Measurements from ENCODE around the gene SLC35E4. TPM values are rescaled to one million over a fixed set of nuclear protein-coding genes. Genes with fewer than 3 reads are reported as not detected.
A peak's percentile ranks its signal among the peaks of the same experiment; 100 is the strongest.

The SLC35E4 gene
- polyA plus RNA-seq, 1 of the 3 experiments (the other 2 are of a cell fraction), result 2.8 TPM

- no peak for TF ChIP-seq USF1 (IDR thresholded peaks at IDR 0.05; ENCODE audit: borderline replicate concordance, low read depth)
- TF ChIP-seq MXI1 (IDR thresholded peaks at IDR 0.05; ENCODE audit: low read depth, low read length), result 0 out of 2 replicates have a peak, but pooled peaks have one; percentile 6
- peaks cover 9% of the 10 kb centered on the region for H3F3A ChIP-seq (replicated peaks; ENCODE audit: insufficient read depth)
- no peaks in the 10 kb centered on the region for H3K27me3 ChIP-seq (ENCODE audit: insufficient read depth)
- ChIA-PET POLR2A (interaction anchor here (0.8 to 2.6 kb wide), 4 partner anchors 12 to 118 kb away, joined by 3 to 15 read pairs (median 4); partner anchors contain the start of gene OSBP2), CTCF (interaction anchor here (1.1 to 6.3 kb wide), 11 partner anchors 17 to 285 kb away, joined by 3 to 162 read pairs (median 15); partner anchors contain the start of genes OSBP2 and RNF215)
- peak; percentile 60 for DNase-seq
- H3K9ac ChIP-seq, result peak overlapping the region; percentile 86
- H3K9me2 ChIP-seq, result no peaks in the 10 kb centered on the region
- no peaks in the 10 kb centered on the region for H3K9me3 ChIP-seq
- peaks cover 0 to 3% of the 10 kb centered on the region in 2 experiments for H3K36me3 ChIP-seq (replicated peaks in 1 of 2; ENCODE audit: control insufficient read depth in 1 of 2, insufficient read depth in 2 of 2, low read length in 1 of 2)
- H3K4me3 ChIP-seq (ENCODE audit: low read depth in 2 of 2, low read length in 1 of 2), result peak overlapping the region; percentile 65 to 78
- H3K27ac ChIP-seq (ENCODE audit: low read depth in 2 of 2, low read length in 1 of 2), result peak overlapping the region; percentile 85 to 93
- peak overlapping the region; percentile 87 for H2AFZ ChIP-seq (ENCODE audit: low read depth)
- H3K4me1 ChIP-seq (ENCODE audit: control insufficient read depth in 1 of 2, insufficient read depth in 2 of 2, low read depth in 1 of 2, low read length in 1 of 2), result peaks cover 18 to 37% of the 10 kb centered on the region in 2 experiments; a peak in 3 of 4 replicates
- H3K4me2 ChIP-seq, result peak overlapping the region; percentile 96
- H3K79me2 ChIP-seq (ENCODE audit: insufficient read depth), result peaks cover 55% of the 10 kb centered on the region
- no peaks in the 10 kb centered on the region for H4K20me1 ChIP-seq (ENCODE audit: insufficient read depth)
- WGBS (ENCODE audit: low lambda C conversion rate), result 16% methylated on average over 11 of the region's 45 CpGs
These were observed 871 bp downstream of the SLC35E4 start for GRCh38 chr22:30636226-30637077.

GRCh38 chr22:30637701-30638114, 2.1 kb downstream of the SLC35E4 start:
- Histone ChIP-seq H2AFZ (ENCODE audit: low read depth) (no peak overlapping the region), H3K4me2 (peak overlapping the region; percentile 96), H3F3A (replicated peaks; ENCODE audit: insufficient read depth) (peaks cover 9% of the 10 kb centered on the region), H3K27me3 (ENCODE audit: insufficient read depth) (no peaks in the 10 kb centered on the region), H3K4me3 (ENCODE audit: low read depth in 2 of 2, low read length in 1 of 2) (peak overlapping the region in 1 of 2 experiments; percentile 78; a peak in 2 of 4 replicates), H3K9me3 (no peaks in the 10 kb centered on the region), H3K9ac (peak overlapping the region; percentile 86; the same call in 1 of the 2 replicates), H3K9me2 (no peaks in the 10 kb centered on the region), H3K4me1 (ENCODE audit: control insufficient read depth in 1 of 2, insufficient read depth in 2 of 2, low read depth in 1 of 2, low read length in 1 of 2) (peaks cover 18 to 37% of the 10 kb centered on the region in 2 experiments; a peak in 3 of 4 replicates), H4K20me1 (ENCODE audit: insufficient read depth) (no peaks in the 10 kb centered on the region), H3K27ac (ENCODE audit: low read depth in 2 of 2, low read length in 1 of 2) (no peak overlapping the region), H3K36me3 (replicated peaks in 1 of 2; ENCODE audit: control insufficient read depth in 1 of 2, insufficient read depth in 2 of 2, low read length in 1 of 2) (peaks cover 0 to 3% of the 10 kb centered on the region in 2 experiments), H3K79me2 (ENCODE audit: insufficient read depth) (peaks cover 63% of the 10 kb centered on the region)
- peak; percentile 51 for DNase-seq
- POLR2A ChIA-PET, result interaction anchor here (0.6 kb wide), 1 partner anchor 522 kb away, joined by 3 read pairs; the partner anchor contains the start of gene RNF185
- 63% methylated on average over 1 of the region's 1 CpG for whole genome bisulfite sequencing (ENCODE audit: low lambda C conversion rate)
- CTCF ChIA-PET, result interaction anchor here (0.9 to 6.3 kb wide), 3 partner anchors 25 to 254 kb away, joined by 3 to 162 read pairs (median 3); no protein-coding TSS in a partner anchor
- TF ChIP-seq CTCF (IDR thresholded peaks at IDR 0.05), result no peak
- peak; percentile 66 for TF ChIP-seq MXI1 (IDR thresholded peaks at IDR 0.05; ENCODE audit: low read depth, low read length)
- TF ChIP-seq TAF1 (IDR thresholded peaks at IDR 0.05; ENCODE audit: borderline replicate concordance, low read depth, low read length), result no peak
- TF ChIP-seq GATA2 (CRISPR knock-in tag; IDR thresholded peaks at IDR 0.05), result peak; percentile 77
- TF ChIP-seq NRF1 (IDR thresholded peaks at IDR 0.05; ENCODE audit: low read depth, low read length), result no peak
- TF ChIP-seq RCOR1 (IDR thresholded peaks at IDR 0.05; ENCODE audit: low read length), result 0 out of 2 replicates have a peak, but pooled peaks have one; percentile 23
- TF ChIP-seq RFX5 (IDR thresholded peaks at IDR 0.05; ENCODE audit: low read length), result no peak
- TF ChIP-seq PBX3 (IDR thresholded peaks at IDR 0.05), result no peak
- TF ChIP-seq POLR2AphosphoS5 (IDR thresholded peaks at IDR 0.05; ENCODE audit: low read depth, low read length), result no peak
- TF ChIP-seq IRF3 (IDR thresholded peaks at IDR 0.05; ENCODE audit: low read depth, low read length), result no peak
- TF ChIP-seq SIN3A (IDR thresholded peaks at IDR 0.05; ENCODE audit: borderline replicate concordance, low read depth, low read length), result no peak
- no peak for TF ChIP-seq ZBTB33 (IDR thresholded peaks at IDR 0.05; ENCODE audit: borderline replicate concordance, low read depth)
- TF ChIP-seq FOXJ3 (CRISPR knock-in tag; IDR thresholded peaks at IDR 0.05), result no peak
- TF ChIP-seq RAD21 (IDR thresholded peaks at IDR 0.05; ENCODE audit: low read length), result no peak
